ENCODE results near the gene CFAP61. TPM values are rescaled to one million over a fixed set of nuclear protein-coding genes. Genes with fewer than 3 reads are reported as not detected.

CFAP61 gene
- total and polyA plus RNA-seq, 9 donors = 0.37 to 4.7 (median 2.2) TPM

DNA sequence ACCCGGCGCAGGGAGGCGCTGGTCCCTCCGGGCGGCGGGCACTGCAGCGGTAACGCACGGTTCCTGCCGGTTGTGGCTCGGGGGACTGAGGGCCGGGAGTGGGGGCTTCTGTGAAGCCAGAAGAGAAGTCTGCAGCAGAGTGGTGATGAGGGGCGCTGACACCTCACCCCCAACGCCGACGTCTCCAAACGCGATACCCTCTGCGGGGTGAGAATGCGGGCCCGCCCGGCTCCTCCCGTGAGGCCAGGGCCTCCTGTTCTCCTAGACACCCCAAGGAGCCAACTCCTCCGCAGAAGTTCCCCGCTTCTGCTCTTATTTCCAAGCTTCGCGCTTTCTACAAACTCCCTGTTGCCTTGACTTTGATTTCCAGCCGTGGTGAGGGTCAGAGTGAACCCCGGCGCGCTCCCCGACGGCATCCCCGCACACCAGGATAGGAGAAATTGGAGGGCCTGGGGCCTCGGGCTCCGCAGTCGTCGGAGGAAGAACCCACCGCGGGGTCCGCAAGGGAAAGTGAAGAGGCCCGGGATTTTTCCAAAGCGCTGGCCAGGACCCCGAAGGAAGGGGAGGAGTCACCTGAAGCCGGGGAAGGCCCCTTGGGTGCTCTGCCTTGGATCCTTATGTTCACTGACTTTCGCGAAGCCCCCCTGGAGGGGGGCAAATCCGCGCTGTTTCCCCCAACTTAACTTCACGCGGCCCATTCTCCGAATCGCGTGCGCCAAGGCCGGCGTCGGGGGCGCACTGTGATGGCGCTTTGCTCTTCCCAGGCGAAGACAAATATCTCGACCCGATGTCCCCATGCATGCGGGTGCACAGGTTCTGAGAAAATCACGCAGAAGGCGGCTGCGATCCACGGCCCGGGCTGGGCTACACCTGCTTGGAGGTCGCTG, 312.5 kb downstream of the CFAP61 start:
- 2% methylated on average over 64 of the region's 70 CpGs for WGBS (ENCODE audit: insufficient coverage)
- Histone ChIP-seq H3K27ac (ENCODE audit: low read length) (no peak overlapping the region), H3K4me3 (ENCODE audit: low read length) (no peak overlapping the region), H3K4me1 (ENCODE audit: control insufficient read depth, insufficient read depth, low read length) (peaks cover 20% of the 10 kb centered on the region), H3K36me3 (ENCODE audit: control insufficient read depth, insufficient read depth, low read length) (no peaks in the 10 kb centered on the region), H3K27me3 (ENCODE audit: control insufficient read depth, insufficient read depth, low read length) (peaks cover 74% of the 10 kb centered on the region), H3K9me3 (replicated peaks; ENCODE audit: control insufficient read depth, low read depth, low read length) (no peaks in the 10 kb centered on the region)
- DNase-seq = no peak

DNA sequence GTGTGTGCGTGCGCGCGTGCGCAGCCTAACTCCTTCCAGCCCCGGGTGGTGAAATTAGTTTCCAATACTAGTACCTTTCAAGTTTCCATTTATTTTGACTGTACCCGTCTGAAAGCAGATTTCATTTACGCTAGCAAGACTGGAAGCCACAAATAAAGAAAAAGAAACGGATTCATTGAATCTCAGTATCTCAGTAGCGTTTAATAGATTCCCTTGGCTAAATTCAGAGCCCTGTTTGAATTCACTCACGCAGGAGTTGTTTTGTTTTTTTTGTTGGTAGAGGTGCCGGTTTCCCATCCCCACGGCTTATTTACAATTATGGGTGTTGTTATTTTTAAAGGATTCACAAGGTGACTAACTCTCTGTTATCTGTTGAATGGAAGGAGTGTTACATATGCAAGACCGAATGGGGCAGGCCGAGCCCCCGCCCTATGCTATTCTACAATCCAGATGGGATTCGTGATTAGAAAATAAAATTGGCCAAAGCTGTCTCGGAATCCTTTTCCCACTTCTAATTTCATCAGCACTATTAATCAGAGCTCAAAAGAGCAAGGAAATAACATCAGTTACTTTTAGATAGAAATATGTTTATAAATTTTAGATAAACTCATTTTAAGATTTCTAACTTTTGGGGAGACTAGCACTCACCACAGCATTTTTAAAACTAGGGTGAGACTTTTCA, 313.3 kb downstream of the CFAP61 start:
- no peak for DNase-seq
- H3K27me3 ChIP-seq (ENCODE audit: control insufficient read depth, insufficient read depth, low read length) = peaks cover 77% of the 10 kb centered on the region
- WGBS (ENCODE audit: insufficient coverage) = 4% methylated on average over 8 of the region's 18 CpGs

GRCh38 chr20:20366551-20366875, 314.2 kb downstream of the CFAP61 start:
- WGBS (ENCODE audit: insufficient coverage) = 0% methylated on average over 9 of the region's 19 CpGs
- Histone ChIP-seq H3K4me3 (ENCODE audit: low read length) (no peak overlapping the region), H3K4me1 (ENCODE audit: control insufficient read depth, insufficient read depth, low read length) (peaks cover 20% of the 10 kb centered on the region)

More for the DNA sequence above, 313.3 kb downstream of the CFAP61 start:
- peaks cover 20% of the 10 kb centered on the region for H3K4me1 ChIP-seq (ENCODE audit: control insufficient read depth, insufficient read depth, low read length)
- no peaks in the 10 kb centered on the region for H3K9me3 ChIP-seq (replicated peaks; ENCODE audit: control insufficient read depth, low read depth, low read length)
- no peaks in the 10 kb centered on the region for H3K36me3 ChIP-seq (ENCODE audit: control insufficient read depth, insufficient read depth, low read length)
- H3K27ac ChIP-seq (ENCODE audit: low read length) = no peak overlapping the region
- no peak overlapping the region for H3K4me3 ChIP-seq (ENCODE audit: low read length)

DNA sequence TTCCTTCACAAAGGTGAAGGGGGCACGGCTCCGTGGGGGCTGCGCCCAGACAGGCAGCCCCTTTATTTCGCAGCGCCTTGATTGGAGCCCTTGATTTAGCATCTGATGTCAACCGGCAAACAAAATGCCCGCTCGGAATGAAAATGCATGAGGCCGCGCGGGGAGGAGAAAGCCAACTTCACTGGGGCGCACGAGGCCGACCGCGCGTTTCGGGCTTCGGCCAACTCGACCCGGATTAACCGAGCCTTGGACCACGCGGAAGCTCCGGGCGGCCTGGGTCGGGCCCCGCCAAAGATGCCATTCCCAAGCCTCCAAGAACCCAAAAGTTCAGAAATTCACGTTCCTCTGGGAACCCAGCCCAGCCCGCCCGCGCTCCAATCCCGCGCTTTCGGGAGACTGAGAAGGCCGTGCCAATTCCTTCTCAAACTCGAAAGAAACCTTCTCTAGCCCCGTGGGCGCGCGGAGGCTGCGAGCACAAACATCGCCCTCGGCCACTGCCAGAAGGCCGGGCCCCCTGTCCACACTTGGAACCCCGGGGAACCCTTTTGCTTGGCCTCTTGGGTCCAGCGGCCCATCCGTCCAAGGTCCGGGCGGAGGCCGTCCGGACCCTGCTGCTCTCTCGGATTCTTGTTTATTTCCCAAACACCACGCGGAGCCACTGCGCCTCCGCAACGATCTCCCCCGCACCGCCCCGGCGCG, 314.7 kb downstream of the CFAP61 start:
- Histone ChIP-seq H3K4me3 (ENCODE audit: low read length) (peak overlapping the region; percentile 30), H3K36me3 (ENCODE audit: control insufficient read depth, insufficient read depth, low read length) (no peaks in the 10 kb centered on the region), H3K4me1 (ENCODE audit: control insufficient read depth, insufficient read depth, low read length) (peaks cover 20% of the 10 kb centered on the region), H3K27ac (ENCODE audit: low read length) (no peak overlapping the region), H3K9me3 (replicated peaks; ENCODE audit: control insufficient read depth, low read depth, low read length) (no peaks in the 10 kb centered on the region), H3K27me3 (ENCODE audit: control insufficient read depth, insufficient read depth, low read length) (peaks cover 81% of the 10 kb centered on the region)
- DNase-seq = no peak
- under 1% methylated on average over 63 of the region's 63 CpGs for WGBS (ENCODE audit: insufficient coverage)

More at GRCh38 chr20:20366551-20366875, 314.2 kb downstream of the CFAP61 start:
- no peak overlapping the region for H3K27ac ChIP-seq (ENCODE audit: low read length)
- H3K9me3 ChIP-seq (replicated peaks; ENCODE audit: control insufficient read depth, low read depth, low read length) = no peaks in the 10 kb centered on the region
- H3K36me3 ChIP-seq (ENCODE audit: control insufficient read depth, insufficient read depth, low read length) = no peaks in the 10 kb centered on the region
- H3K27me3 ChIP-seq (ENCODE audit: control insufficient read depth, insufficient read depth, low read length) = peaks cover 79% of the 10 kb centered on the region
- no peak for DNase-seq

- Histone ChIP-seq H3K9me3 (replicated peaks; ENCODE audit: control insufficient read depth, low read depth, low read length) (no peaks in the 10 kb centered on the region), H3K36me3 (ENCODE audit: control insufficient read depth, insufficient read depth, low read length) (no peaks in the 10 kb centered on the region), H3K27ac (ENCODE audit: low read length) (no peak within 1 kb of the TSS), H3K4me3 (ENCODE audit: low read length) (peak within 1 kb of the TSS; percentile 30), H3K27me3 (ENCODE audit: control insufficient read depth, insufficient read depth, low read length) (peaks cover 80% of the 10 kb centered on the region), H3K4me1 (ENCODE audit: control insufficient read depth, insufficient read depth, low read length) (peaks cover 22% of the 10 kb centered on the region)
- no peak for DNase-seq
- under 1% methylated on average over 86 of the region's 108 CpGs for WGBS (ENCODE audit: insufficient coverage)
Measured at GRCh38 chr20:20367575-20368417, 315.5 kb downstream of the CFAP61 start, which contains the start of gene INSM1. INSM1 (plus strand) TSS chr20:20368104; CDS start chr20:20368268, 164 bp downstream.

DNA sequence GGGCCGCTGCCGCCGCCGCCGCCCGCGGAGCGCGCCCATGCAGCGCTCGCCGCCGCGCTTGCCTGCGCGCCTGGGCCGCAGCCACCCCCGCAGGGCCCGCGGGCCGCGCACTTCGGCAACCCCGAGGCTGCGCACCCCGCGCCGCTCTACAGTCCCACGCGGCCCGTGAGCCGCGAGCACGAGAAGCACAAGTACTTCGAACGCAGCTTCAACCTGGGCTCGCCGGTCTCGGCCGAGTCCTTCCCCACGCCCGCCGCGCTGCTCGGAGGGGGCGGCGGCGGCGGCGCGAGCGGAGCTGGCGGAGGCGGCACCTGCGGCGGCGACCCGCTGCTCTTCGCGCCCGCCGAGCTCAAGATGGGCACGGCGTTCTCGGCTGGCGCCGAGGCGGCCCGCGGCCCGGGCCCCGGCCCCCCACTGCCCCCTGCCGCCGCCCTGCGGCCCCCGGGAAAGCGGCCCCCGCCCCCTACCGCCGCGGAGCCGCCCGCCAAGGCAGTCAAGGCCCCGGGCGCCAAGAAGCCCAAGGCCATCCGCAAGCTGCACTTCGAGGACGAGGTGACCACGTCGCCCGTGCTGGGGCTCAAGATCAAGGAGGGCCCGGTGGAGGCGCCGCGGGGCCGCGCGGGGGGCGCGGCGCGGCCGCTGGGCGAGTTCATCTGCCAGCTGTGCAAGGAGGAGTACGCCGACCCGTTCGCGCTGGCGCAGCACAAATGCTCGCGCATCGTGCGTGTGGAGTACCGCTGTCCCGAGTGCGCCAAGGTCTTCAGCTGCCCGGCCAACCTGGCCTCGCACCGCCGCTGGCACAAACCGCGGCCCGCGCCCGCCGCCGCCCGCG, 316.3 kb downstream of the CFAP61 start:
- under 1% methylated on average over 129 of the region's 130 CpGs for WGBS (ENCODE audit: insufficient coverage)
- H3K27ac ChIP-seq (ENCODE audit: low read length) = no peak overlapping the region
- no peak overlapping the region for H3K4me3 ChIP-seq (ENCODE audit: low read length)
- peaks cover 23% of the 10 kb centered on the region for H3K4me1 ChIP-seq (ENCODE audit: control insufficient read depth, insufficient read depth, low read length)
- peaks cover 80% of the 10 kb centered on the region for H3K27me3 ChIP-seq (ENCODE audit: control insufficient read depth, insufficient read depth, low read length)
- DNase-seq = no peak
- H3K9me3 ChIP-seq (replicated peaks; ENCODE audit: control insufficient read depth, low read depth, low read length) = no peaks in the 10 kb centered on the region
- no peaks in the 10 kb centered on the region for H3K36me3 ChIP-seq (ENCODE audit: control insufficient read depth, insufficient read depth, low read length)

- Histone ChIP-seq H3K4me1 (ENCODE audit: control insufficient read depth, insufficient read depth, low read length) (peaks cover 17% of the 10 kb centered on the region), H3K4me3 (ENCODE audit: low read length) (peak overlapping the region; percentile 4), H3K27me3 (ENCODE audit: control insufficient read depth, insufficient read depth, low read length) (peaks cover 79% of the 10 kb centered on the region), H3K9me3 (replicated peaks; ENCODE audit: control insufficient read depth, low read depth, low read length) (no peaks in the 10 kb centered on the region), H3K27ac (ENCODE audit: low read length) (no peak overlapping the region), H3K36me3 (ENCODE audit: control insufficient read depth, insufficient read depth, low read length) (no peaks in the 10 kb centered on the region)
- DNase-seq = no peak
- WGBS (ENCODE audit: insufficient coverage) = 1% methylated on average over 80 of the region's 86 CpGs
Measured at GRCh38 chr20:20369250-20370093, 317.1 kb downstream of the CFAP61 start.

DNA sequence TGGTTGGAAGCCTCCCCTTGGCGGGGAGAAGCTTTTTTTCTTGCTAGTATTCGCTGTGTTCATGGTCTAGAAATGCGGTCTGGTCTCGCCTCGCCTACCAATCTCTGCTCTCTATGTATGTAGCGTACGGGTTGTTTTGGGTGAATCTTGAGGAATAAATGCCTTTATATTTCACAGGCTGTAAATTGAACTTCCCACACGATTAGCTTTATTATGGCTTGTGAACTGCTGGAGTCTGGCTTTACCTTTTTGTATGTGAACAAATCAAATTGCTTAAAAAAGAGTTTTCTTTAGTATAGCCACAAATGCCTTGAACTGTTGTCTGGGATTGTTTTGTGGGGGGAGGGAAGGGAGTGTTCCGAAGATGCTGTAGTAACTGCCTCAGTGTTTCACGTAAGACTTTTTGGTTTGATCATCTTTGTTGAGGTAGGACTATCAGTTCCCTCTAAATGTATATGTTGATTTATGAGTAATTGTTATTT, 317.8 kb downstream of the CFAP61 start:
- H3K4me1 ChIP-seq (ENCODE audit: control insufficient read depth, insufficient read depth, low read length) = peaks cover 17% of the 10 kb centered on the region
- no peak overlapping the region for H3K4me3 ChIP-seq (ENCODE audit: low read length)
- no peak for DNase-seq
- 34% methylated on average over 2 of the region's 10 CpGs for WGBS (ENCODE audit: insufficient coverage)
- no peaks in the 10 kb centered on the region for H3K36me3 ChIP-seq (ENCODE audit: control insufficient read depth, insufficient read depth, low read length)
- no peaks in the 10 kb centered on the region for H3K9me3 ChIP-seq (replicated peaks; ENCODE audit: control insufficient read depth, low read depth, low read length)
- H3K27ac ChIP-seq (ENCODE audit: low read length) = no peak overlapping the region
- peaks cover 78% of the 10 kb centered on the region for H3K27me3 ChIP-seq (ENCODE audit: control insufficient read depth, insufficient read depth, low read length)

All from muscle of leg (tissue), 11 donors.